NCI-H146 treated with DMSO at 0.1 percent for 48 hours (cell line): Measurements from ENCODE around the gene PIGB.
"Not testable (repeated sequence)": the region's sequence is repeated elsewhere in the genome, so short reads cannot be mapped to it uniquely, and the experiment has no call there.

Experiments
- DNase-seq: peaks from one replicate; lab custom pipeline; 2025; ENCODE audit not compliant: unreplicated experiment; lab: John Stamatoyannopoulos, UW

Gene PIGB

DNA sequence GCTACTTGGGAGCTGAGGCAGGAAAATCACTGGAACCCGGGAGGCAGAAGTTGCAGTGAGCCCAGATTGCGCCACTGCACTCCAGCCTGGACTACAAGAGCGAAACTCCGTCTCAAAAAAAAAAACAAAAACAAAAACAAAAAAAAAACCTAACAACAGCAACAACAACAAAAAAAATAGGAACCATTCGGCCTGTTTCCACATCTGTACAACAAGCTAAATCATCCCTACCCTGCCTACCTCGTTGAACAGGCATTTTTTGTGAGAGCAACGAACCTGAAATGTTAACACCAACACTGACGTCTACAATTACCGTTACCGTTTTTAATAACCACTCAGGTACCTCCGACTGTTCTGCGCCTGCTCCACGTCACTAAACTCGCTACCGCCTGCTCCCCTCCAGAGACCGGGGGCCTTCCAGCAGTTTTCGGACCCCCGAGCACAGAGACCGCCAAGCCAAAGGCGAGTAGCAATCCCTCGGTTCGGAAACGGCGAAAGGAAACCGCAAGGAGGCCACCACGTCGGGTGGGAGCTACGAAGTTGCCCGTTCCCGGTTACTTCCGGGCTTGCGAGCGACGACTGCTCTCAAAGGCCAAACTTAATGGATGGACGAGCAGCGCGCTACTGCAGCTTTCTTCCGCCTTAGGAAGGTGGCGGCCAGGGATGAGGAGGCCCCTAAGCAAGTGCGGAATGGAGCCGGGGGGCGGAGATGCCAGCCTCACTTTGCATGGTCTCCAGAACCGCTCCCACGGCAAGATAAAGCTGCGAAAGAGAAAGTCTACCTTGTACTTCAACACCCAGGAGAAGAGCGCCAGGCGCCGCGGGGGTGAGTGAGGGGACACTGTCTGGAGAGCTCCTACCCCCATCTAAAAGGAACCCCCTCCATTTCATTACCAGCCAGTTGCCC lies at the start of gene PIGB, which contains the start of gene PIGBOS1:
Gene PIGB, plus strand, starts transcription at position 635 of the 907 bp plus-strand sequence. Its CDS starts 29 bp downstream, at position 664.
Gene PIGBOS1, minus strand, starts transcription at position 536 of the 907 bp plus-strand sequence. CDS start 1,331 bp downstream, outside the sequence.
- DNase-seq: peak; percentile 56

DNA sequence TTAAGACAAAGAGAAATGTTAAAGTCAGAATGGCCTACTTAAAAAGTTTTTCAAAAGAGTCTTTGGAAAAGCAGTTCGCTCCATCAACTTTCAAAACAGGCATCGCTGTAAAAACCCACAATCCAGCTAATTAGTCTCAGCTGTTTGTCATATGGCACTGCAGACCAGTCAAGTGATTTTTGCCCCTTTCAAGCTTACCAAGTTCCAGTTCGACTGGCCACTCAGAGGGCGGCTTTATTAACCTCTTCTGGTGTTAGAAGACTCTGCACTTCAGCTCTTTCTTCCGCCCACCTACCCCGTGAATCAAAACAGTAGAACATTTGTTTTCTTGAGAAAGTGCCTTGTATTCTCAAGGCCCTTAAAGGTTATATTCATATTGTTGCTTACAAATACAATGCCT lies 48.7 kb upstream of the PIGB start:
- no peak for DNase-seq

DNA sequence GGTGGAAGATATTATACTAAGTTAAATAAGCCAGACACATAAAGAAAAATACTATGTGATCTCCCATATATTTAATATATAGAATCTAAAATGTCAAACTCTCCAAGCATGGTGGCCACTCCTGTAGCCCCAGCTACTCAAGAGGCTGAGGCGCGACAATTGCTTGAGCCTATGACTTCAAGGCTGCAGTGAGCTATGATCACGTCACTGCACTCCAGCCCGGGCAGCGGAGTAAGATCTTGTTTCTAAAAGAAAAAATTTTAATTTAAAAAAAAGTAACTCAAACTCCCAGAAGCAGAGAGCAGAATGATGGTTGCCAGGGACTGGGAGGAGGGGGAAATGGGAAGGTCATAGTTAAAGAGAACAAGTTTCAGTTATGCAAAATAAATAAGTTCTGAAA lies 42.7 kb upstream of the PIGB start:
- DNase-seq: no peak

DNA sequence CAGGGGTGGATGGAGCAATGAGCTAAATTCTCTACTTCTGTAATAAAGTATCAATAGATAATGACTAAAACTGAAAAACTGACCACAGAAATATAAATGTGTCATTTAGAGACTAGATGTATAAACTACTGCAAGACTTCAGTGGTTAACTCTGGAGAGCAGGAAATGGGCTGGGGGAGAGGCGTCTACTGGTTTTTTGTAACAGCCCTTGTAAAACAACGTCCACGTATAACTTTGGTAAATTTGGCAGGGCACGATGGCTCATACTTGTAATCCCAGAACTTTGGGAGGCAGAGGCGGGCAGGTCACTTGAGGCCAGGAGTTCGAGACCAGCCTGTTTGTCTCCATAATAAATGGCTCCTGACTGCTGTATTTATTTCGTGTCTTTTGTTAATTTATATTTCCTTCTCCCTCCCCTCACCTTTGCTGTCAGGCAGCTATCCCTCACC lies 41.9 kb upstream of the PIGB start:
- DNase-seq: no peak

DNA sequence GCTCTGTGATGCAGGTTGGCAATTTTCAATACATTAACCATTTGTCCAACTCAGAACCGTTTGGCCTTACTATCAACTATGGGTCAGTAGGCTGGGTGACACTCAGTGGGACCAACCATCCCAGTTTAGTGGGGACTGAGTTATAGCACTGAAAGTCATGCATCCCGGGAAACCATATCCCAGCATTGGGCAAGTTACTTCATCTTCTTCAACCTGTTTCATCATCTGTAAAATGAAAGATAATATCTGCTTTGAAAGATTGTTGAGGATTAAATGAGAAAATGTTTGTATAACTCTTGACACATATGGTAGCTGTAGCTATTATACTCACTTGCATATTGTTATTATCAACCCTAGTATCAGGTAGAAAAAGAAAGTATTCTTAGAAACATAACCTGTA lies 41.3 kb upstream of the PIGB start:
- DNase-seq: no peak

DNA sequence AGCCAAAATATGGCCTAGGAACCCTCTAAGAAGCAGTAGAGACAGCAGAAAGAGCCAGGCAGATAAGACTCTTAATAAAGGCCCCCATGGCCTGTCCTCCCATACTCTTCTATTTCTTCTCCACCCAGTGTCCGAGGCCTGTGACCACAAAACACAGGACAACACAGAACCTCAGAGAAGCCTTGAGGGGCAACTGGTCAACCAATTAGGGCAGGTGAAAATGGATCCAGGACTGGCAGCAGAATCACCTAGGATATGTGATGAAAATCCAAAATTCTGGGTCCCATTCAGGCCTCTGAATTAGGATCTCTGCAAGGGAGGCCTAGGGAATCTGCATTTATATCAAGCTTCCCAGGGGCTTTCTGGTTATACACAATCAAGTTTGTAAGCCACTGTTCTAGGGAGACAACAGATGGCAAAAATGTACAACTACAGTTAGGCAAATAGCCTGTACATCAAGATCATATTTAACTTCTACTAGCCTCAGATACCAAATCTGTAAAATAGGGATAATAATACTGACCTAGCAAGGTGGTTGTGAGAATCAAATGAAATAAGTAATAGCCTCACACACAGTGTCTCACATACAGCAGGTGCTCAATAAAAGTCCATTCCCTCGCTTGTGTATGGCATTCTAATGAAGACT lies 39.8 kb upstream of the PIGB start:
- DNase-seq: no peak

DNA sequence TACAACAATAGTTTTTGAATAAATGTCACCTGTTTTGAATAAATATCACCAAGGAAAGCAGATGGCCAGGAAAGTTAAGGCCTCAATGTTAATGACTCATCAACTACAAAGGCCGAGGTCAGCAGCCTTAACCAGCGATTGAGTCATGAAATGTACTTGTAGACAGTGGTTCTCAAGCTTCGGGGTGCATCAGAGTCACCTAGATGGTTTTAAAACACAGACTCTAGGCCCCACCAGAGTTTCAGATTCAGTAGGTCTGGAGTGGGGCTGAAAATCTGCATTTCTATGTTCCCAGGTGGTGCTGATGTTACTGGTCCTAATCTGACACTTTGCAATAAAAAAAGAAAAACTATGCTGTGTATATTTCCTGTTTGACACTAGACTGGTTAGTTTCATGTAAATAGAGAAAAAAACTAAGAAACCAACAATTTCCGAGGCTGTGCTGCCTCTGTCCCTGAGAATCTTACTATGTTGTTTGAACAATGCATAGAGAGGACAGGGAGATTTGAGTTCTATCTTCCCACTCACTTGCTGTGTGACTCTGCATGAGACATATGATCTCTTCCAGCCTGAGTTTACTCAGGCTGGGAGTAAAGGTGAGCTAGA lies 39.2 kb upstream of the PIGB start:
- no peak for DNase-seq

DNA sequence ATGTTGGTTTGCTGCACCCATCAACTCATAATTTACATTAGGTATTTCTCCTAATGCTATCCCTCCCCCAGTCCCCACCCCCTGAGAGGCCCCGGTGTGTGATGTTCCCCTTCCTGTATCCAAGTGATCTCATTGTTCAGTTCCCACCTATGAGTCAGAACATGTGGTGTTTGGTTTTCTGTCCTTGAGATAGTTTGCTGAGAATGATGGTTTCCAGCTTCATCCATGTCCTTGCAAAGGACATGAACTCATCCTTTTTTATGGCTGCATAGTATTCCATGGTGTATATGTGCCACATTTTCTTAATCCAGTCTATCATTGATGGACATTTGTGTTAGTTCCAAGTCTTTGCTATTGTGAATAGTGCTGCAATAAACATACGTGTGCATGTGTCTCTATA lies 38.4 kb upstream of the PIGB start:
- DNase-seq: not testable (repeated sequence)

DNA sequence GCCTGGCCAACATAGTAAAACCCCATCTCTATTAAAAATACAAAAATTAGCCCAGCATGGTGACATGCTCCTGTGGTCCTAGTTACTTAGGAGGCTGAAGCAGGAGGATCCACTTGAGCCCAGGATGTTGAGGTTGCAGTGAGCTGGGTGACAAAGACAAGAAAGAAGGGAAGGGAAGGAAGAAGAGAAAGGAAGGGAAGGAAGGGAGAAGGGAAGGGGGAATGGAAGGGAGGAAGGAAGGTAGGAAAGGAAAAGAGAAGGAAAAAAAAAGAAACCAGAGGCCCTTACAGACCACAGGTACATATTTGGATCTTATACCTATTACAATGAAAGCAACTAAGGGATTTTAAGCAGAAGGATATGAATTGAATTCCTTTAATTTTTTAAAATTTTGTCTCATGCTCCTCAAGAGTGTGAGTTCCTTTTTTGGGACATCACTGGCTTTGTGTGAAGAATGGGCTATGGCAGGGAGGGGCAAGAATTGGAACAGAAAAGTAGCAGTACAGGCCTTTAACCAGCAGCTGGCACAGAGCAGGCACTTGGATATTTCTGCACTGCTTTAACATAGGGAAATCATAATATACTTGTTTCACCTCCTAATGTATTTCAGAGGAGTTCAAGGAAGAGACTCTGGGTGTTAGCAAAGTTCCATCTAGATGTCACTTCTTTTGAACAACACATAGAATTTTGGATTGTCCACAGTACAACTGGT lies 37.3 kb upstream of the PIGB start:
- no peak for DNase-seq

DNA sequence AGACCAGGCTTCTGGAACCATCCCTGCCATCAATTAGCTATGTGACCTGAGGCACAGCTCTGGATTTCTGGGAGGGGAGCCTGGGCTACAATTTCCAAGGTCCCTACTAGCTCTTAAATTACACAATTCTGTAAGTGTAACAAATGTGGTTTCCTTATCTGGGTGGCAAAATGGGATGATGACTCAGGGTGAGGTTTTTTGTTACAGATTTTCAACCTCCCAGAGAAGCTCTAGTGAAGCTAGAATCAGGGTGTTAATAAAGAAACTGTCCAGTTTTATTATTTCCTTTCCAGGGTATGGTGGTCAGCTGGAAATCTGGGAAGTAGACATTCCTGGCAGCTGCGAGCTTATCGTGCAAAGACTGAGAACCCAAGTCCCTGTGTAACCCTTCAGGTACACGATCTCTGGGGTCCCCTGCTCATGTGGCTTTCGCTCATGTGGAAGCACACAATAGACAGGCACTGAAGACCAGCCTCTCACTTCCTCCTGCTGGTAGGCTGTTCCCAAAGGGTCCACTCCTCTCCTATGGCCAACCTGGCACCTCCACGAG lies 36.7 kb upstream of the PIGB start:
- DNase-seq: no peak

DNA sequence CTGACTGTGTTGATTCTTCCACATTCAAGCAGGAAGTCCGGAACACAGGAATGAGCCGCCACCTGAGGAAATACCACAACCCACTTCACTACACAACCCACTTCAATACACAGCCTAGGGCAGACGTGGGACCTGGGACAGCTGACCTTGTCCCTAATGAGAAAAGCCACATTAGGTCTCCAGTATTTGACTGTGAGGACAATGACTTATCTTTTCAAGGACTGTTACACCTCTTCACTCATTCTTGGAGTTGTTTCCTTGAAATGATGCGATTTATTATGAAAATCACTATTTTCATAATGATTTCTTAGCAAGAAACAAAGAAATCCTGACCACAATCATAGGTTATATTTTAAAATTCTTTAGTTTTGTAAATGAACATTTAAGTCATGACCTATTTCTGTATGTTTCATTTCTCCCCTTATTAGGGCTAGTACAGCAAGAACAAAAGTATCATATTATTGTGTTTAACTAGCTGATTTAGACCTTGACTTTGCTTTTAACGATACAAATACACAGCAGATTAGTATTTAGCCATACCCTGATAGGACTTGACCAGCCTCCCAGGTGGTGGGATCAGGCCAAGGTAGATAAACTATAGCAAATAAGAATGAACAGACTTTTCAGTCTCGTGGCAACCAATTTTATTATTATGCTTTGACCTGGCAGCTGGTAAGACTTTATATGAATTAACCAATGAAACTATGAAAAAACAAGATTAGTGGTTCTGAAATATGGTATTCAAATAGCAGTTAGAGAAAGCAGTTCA lies 35.5 kb upstream of the PIGB start:
- DNase-seq: no peak

DNA sequence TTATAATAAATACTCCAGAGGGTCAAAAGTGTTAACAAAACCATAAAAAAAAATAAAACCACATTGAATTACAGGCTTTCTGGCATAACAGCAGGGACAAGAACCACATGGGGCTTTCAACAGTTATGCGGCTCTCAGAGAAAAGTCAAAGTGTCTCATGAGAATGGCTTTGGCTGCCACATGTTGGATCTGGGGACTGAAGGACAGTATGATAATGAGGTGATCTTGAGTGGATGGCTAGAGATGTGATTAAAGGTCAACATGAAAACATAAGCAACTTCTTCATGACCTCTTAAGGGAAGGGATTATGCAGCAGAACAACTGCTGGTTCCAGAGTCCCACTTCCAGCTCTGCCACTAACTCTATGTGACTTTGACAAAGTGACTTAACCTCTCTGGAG lies 34.6 kb upstream of the PIGB start:
- DNase-seq: no peak

DNA sequence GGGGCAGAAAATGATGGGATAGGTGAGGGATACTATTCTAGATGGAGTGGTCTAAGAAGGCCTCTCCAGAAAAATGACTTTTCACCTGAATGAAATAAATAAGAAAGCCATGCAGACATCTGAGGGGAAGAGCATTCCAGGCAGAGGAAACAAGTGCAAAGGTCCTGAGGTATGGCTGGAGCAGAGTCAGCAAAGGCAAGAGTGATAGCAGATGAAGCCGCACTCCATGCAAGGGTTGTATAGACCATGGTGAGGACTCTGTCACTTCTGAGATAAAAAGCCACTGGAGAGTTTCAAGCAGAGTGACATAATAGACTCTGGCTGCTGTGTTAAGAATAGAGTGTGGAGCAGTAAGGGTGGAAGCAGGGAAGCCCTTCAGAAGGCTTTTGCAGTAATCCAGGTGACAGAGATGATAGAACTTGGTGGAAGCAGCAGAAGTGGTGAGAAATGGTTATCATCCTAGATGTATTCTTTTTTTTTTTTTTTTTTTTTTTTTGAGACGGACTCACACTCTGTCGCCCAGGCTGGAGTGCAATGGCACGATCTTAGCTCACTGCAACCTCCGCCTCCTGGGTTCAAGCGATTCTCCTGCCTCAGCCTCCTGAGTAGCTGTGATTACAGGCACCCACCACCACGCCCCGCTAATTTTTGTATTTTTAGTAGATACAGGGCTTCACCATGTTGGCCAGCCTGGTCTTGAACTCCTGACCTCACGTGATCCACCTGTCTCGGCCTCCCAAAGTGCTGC lies 32.4 kb upstream of the PIGB start:
- not testable (repeated sequence) for DNase-seq

DNA sequence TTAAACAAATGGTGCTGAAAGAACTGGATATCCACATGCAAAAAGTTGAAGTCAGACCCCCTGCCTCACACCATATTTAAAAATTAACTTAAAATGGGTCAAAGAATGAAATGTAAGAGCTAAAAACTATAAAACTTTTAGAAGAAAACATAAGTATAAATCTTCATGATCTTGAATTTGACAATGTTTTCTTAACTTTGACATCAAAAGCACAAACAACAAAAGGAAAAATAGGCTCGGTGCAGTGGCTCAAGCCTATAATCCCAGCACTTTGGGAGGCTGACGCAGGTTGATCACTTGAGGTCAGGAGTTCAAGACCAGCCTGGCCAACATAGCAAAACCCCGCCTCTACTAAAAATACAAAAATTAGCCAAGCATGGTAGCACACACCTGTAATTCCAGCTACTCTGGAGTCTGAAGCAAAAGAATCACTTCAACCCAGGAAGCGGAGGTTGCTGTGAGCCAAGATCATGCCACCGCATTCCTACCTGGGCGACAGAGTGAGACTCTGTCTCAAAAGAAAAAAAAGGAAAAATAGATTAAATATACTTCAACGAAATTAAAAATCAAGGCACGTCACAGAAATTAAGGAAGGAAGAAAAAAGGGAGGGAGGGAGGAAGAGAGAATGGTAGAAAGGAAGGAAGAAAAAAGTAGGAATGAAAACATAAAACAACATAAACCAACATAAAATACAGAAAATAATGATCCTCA lies 30.9 kb upstream of the PIGB start:
- DNase-seq: no peak

DNA sequence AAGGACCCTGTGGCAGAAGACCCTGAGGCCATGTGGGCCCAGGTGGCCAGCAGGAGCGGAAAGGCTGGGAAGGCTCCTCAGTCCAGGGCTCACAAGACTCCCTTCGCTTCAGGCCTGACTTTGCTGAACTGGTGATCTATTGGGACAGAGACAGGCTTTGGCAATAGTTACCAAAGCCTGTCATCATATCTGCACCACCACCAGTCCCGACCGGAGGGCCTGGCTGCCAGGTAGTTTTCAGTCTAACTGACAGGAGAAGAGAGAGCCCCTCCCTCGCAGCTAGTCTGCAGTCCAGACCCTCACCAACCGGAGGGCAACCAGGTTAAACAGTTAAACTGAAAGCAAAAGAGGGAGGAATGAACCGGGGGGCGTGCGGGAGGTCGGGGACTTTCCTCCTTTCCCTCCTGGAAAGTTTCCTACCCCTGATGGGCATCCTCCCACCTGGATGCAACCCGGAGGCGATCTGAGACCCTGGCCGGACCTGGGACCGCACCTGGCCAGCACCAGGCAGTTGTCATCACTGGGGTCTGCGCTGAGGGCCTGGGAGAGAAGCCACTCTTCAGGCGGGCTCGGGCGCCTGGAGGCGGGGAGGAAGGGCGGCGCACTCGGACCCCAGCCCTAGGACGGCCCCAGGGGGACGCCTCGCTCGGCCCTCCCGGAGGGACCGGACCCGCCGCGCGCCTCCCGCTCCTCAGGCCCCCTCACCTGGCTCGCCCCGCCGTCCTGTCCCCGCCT lies 29.8 kb upstream of the PIGB start:
- DNase-seq: peak; percentile 2

DNA sequence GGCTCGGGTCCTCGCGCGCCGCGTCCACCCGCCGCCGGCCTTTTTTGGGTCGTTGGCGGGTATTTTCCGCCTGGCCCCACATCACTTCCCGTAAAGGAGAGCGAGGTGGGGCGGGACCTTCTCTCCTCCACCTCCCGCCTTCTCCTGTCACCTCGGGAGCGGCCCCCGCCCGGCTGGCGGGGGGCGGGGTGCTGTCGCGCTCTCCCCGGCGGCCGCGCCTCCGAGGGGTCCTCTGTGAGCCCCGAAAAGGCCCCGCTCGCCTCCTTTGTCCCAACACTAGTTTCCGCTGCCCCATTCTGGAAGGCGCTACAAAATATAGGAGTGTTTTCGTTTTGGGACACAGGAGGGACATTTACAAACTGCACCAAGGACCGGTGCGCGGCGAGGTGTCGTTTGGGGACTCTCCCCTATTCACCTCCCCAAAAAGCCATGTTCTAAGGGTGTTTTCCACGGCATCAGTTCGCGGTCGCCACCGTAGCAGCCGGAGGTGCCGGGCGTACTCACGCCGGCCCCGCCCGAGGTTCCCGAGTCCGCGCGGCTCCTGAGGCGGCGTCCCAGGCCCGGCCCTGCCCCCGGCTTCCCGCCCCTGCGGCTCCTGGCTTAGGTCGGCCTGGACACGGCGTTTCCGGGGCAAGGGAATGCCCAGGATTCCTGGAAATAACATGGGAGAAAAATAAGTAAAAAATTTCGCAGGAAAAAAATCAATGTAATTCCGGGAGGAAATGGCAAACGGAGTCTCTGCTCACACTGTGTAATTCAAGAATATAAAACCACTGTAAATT lies 29.1 kb upstream of the PIGB start, which contains the start of gene RAB27A:
Gene RAB27A, minus strand, starts transcription at position 68 of the 782 bp plus-strand sequence. CDS start 54,879 bp downstream, outside the sequence.
- DNase-seq: peak; percentile 4

DNA sequence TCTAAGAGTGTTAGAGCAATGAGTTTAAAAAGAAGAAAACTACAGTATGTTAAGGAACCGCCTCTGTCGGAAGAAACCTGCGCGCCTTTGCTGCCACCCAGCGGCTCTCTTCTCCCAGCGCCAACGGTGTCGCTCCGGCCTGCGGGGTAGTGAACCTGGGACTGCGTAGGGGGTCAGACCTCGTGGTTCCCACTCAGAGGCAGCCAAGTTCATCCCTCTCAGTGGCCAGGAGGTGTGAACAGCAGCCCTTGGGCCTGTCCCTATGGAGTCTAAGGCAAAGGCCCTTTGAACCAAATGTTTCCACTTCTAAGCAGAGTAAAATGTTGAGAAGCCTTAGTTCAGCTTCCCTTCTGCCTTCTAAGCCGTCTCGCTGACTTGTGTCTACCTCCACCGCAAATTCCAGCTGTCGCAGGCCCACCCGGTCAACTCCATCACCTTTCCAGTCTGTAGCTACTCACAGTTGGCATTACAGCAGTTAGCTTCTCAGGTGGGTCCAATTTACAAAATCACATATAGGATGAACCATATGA lies 28.4 kb upstream of the PIGB start:
- peak; percentile 19 for DNase-seq
